HG03520 (cell line): Measurements from ENCODE around the gene TNFAIP6.
"Not testable (repeated sequence)": the region's sequence is repeated elsewhere in the genome, so short reads cannot be mapped to it uniquely, and the experiment has no call there.

ENCODE experiments used
- ATAC-seq: cut with Tn5 transposase; IDR thresholded peaks from one replicate; pipeline ENCODE4 v1.9.1; 2021; ENCODE audit warnings: mild to moderate bottlenecking, moderate library complexity; ENCODE audit not compliant: unreplicated experiment

Gene TNFAIP6

DNA sequence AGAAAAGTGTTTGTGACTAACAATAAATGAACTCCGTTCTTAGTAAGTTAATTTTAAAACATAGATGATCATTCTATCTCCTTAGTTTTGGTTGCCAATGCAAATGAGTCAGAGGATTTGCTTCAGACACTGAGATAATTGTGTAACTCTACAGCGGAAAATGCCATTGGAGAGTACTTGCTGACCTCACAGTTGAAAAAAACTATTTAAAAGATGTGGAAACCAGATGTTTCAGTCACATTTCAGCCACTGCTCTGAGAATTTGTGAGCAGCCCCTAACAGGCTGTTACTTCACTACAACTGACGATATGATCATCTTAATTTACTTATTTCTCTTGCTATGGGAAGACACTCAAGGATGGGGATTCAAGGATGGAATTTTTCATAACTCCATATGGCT lies at the start of gene TNFAIP6:
Gene TNFAIP6, plus strand, starts transcription at position 234 of the 400 bp plus-strand sequence. Its CDS starts 75 bp downstream, at position 309.
- ATAC-seq: no peak

- ATAC-seq: not testable (repeated sequence)
Observed at GRCh38 chr2:151310313-151310712, 47.1 kb upstream of the TNFAIP6 start.

GRCh38 chr2:151312440-151312839 lies 45.0 kb upstream of the TNFAIP6 start:
- not testable (repeated sequence) for ATAC-seq

- ATAC-seq: no peak
Observed at GRCh38 chr2:151315381-151315903, 42.0 kb upstream of the TNFAIP6 start.

- no peak for ATAC-seq
Observed at GRCh38 chr2:151325581-151326095, 31.8 kb upstream of the TNFAIP6 start.

- no peak for ATAC-seq
Observed at GRCh38 chr2:151326554-151326953, 30.8 kb upstream of the TNFAIP6 start.

- no peak for ATAC-seq
Observed at GRCh38 chr2:151329998-151330397, 27.4 kb upstream of the TNFAIP6 start.

- ATAC-seq: no peak
Observed at GRCh38 chr2:151333083-151333482, 24.3 kb upstream of the TNFAIP6 start.

DNA sequence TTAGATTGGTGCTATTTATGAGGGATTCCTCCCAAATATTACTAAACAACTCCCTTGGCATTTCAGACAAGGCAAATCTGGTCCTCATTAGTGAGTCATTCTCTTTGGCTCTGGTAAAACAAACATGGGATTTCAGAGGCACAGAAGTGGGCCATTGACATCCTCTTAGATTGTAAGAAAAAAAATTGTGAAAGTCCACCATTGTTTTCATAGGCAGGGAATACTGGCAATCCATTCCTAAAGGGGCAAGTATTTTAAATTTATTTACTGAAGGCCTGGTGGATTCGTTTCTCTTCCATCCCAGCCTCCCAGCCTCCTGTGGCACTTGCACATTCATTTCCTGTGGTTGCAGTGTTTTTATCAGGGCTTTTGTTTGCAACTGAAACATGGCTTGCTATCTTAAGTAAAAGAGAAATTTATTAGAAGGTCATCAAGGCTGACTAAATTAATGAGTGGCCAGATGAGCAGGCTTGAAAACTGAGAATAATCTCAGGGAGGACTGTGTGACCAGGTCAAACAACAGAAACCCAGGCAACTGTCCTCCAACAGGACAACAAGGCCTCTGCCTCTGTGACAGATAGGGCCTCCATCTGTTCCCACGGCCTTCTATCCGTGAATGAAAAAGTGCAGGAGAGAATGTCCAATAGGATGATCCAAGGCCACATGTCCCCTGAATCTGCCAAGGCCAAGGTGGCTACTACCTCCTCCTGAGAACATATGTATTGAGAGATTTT lies 23.1 kb upstream of the TNFAIP6 start:
- no peak for ATAC-seq

- no peak for ATAC-seq
Observed at GRCh38 chr2:151336863-151337371, 20.5 kb upstream of the TNFAIP6 start.

GRCh38 chr2:151337643-151338042 lies 19.7 kb upstream of the TNFAIP6 start:
- ATAC-seq: no peak

DNA sequence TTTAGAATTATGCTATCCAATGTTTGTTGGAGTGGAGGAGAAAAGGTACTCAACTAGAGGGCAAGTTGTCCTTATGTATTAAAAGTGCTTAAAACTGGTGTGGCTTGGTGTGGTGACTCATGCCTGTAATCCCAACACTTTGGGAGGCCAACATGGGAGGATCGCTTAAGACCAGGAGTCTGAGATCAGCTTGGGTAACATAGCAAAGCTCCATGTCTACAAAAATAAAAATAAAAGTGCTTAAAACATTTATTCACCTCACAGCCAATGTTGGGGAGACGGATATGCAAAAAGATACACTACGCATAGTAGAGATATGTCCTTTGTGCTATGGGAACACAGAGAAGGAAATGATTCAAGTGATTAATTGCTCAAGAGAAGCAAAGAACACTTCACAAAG lies 19.3 kb upstream of the TNFAIP6 start:
- ATAC-seq: no peak

- no peak for ATAC-seq
Observed at GRCh38 chr2:151343073-151343472, 14.3 kb upstream of the TNFAIP6 start.

DNA sequence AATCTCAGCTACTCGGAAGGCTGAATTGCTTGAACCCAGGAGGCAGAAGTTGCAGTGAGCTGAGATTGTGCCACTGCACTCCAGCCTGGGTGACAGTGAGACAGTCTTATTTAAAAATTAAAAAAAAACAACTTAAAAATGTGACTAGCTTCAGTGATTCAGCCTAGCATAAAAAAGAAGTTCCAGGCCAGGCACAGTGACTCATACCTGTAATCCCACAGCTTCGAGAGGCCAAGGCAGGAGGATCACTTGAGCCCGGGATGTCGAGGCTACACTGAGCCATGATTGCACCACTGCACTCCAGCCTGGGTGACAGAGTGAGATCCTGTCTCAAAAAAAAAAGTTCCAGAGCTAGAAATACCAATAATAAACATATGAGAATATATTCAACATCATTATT lies 13.2 kb upstream of the TNFAIP6 start:
- not testable (repeated sequence) for ATAC-seq

- ATAC-seq: no peak
Observed at GRCh38 chr2:151344906-151345305, 12.5 kb upstream of the TNFAIP6 start.

GRCh38 chr2:151347294-151347693 lies 10.1 kb upstream of the TNFAIP6 start:
- ATAC-seq: no peak

DNA sequence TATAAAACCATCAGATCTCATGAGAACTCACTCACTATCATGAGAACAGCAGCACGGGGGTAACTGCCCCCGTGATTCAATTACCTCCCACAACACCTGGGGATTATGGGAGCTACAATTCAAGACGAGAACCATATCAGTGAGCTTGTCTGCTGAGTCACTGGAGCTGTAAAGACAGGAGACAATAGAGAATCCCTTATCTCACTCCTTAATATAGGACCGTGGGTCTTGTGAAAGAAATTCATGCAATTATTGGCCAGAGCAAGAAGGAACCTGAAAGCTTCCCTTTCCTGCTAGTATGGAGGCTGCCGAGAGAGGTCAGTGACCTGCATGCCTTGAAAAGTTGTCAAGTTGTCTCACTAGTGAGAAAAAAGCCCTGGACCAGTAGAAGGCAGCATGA lies 9.5 kb upstream of the TNFAIP6 start:
- ATAC-seq: no peak

GRCh38 chr2:151350579-151351195 lies 6.7 kb upstream of the TNFAIP6 start:
- no peak for ATAC-seq

- no peak for ATAC-seq
Observed at GRCh38 chr2:151353995-151354394, 3.4 kb upstream of the TNFAIP6 start.

DNA sequence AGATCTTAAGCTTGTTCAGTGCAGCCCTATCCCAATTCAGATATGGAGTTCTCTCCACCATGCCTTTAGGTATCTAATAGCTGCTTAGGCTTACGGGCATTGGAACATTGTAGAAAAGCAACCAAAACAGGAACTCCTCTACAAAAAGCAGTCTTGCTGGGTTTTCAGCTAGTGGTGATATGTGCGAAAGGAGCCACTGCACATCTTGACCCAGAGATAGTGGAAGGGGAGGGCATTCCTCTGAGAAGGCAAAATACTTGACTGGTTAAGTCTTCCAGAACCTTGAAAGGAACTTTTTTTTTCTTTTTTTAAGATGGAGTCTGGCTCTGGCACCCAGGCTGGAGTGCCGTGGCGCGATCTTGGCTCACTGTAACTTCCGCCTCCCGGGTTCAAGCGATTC lies 2.6 kb upstream of the TNFAIP6 start:
- ATAC-seq: no peak

GRCh38 chr2:151358166-151358970 lies 976 bp downstream of the TNFAIP6 start:
- ATAC-seq: no peak
